GM18511 (cell line): Measurements from ENCODE around the gene GPR171.

Experiments used
- ATAC-seq: cut with Tn5 transposase; IDR thresholded peaks from one replicate; pipeline ENCODE4 v1.9.1; 2021; ENCODE audit warnings: mild to moderate bottlenecking, moderate library complexity; ENCODE audit not compliant: unreplicated experiment

Gene GPR171

DNA sequence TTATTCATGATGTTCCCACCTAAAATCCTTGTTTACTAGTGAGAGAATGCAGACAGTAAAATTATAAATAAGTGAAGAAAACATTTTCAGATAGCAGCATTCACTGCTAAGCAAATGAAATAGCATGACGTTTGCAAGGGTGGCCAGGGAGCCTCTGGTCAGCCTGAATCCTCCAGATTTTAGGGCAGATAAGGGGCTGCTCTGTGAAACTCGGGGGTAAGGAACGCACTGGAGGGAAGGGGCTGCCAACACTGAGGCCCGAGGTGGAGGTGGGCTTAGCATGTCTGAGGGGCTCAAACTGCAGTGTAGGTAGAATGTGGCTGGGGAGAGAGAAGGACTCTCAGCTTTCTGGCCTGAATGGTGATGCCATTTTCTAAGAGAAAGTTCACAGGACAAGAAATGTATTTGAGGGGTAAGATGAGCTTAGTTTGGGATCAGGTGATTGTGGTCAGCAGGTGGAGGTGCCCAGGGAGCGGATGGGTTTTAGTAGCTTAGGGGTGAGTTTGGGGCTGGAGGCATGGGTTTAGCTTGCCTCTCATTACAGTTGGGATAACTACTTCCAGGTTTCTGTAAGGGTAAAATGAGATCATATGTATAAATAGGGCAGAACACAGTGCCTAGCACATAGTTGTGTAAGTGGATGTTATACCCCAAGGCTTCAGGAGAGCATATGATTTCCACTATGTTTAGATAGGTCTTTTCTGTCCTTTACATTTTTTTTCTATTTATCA, 20.5 kb downstream of the GPR171 start:
- ATAC-seq = no peak

DNA sequence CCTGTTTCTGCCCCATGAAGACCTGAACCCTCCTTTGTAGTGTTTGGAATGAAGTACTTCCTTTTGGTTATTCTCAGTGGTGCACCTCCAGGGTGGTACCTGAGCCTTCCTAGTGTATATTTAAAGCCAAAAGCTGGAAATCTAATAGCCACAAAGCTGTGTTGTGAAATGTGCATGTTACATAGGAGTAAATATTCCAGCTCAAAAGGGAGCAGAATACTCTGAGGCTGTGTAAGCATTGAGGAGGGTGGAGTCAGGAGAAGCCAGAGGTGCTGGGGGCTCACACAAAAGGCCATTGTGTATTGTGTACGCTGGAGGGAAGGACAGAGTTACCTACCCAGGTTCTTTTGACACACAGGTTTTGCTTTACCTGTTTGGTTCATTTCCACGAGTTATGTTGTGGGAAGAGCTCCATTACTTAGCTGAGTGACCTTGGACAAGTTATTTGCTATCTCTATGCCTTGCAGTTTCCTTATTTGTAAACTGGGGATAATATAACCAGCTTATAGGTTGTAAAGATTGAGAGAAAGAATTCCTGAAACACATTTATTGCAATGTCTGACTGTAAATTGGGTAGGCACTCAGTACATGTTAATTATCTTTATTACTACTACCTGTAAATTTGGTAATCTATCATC, 24.7 kb downstream of the GPR171 start:
- ATAC-seq = no peak

GRCh38 chr3:151175952-151176351, 27.1 kb downstream of the GPR171 start:
- ATAC-seq = no peak

DNA sequence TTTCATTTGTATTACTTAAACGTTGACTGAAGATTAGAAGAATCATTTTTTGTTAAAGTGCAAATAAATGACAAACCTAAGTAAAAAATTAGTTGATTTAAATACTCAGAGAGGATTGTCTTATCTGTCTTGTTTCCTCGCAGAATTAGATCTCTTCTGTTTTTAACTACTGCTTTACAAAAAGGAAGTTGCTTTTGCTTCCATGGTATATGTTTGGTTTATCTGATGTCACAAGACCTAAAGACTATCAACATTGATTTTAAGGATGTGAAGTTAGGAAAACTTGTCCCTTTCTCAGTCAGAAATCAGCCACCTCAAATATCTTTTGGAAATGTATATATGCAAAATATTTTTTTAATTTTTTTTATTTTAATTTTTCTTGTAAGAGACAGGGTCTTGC, 28.7 kb downstream of the GPR171 start:
- ATAC-seq = no peak

DNA sequence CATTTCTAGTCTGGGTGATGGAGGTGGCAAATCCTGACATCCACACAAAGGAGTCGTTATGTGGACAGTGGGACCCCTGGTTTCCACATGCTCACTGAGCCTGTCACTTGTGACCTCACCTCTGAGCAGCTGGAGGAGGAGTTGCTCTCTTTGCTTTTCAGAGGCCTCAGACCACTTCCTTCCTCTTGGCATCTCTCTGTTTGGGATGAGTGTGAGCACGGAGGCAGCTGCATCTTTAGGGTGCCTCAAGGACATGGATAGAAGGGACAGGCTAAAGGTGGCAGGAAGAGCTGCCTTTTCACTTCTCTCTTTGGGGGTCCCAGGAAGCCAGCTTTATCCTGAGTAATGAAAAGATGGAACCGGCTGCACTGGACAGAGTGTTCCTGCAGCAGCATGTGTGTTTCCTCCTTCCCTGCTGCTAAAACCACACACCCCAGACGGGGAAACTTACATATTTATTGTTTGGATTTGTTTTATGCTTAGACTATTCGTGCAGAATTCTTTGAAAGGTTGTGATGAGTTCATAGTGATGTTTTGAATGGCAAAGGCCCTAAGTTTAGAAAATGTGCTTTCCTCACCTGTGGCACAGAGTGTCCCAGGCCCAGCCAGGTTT, 31.8 kb downstream of the GPR171 start:
- peak; percentile 57 for ATAC-seq

DNA sequence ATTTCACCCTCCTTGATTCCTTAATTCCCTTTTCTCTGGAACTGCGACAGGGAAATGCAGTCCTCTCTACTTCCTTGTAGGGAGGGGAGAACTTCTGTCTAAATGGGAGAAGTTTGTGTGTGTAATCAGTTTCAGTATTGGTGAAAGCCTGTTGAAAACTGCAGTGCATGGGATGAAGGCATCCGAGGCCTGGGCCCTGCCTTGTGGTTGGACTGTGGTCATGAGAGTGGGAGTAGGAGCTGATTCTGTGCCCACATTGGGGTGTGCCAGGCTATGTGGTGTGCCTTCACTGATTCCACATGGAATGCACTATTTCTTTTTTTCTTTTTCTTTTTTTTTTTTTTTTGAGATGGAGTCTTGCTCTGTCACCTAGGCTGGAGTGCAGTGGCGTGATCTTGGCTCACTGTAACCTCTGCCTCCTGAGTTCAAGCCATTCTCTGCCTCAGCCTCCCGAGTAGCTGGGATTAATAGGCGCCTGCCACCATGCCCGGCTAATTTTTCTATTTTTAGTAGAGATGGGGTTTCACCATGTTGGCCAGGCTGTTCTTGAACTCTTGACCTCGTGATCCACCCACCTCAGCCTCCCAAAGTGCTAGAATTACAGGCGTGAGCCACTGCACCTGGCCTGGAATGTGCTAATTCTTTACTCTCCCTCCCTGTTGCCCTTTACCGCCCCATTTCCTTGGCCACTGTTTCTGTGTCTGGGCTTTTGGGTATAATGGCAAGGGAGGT, 32.9 kb downstream of the GPR171 start:
- ATAC-seq = peak; percentile 48

- peak; percentile 63 for ATAC-seq
Measured at GRCh38 chr3:151169262-151169947, 33.6 kb downstream of the GPR171 start.

- ATAC-seq = no peak
Measured at GRCh38 chr3:151168269-151169094, 34.5 kb downstream of the GPR171 start.

GRCh38 chr3:151166161-151166560, 36.9 kb downstream of the GPR171 start:
- no peak for ATAC-seq

GRCh38 chr3:151165226-151165625, 37.8 kb downstream of the GPR171 start:
- no peak for ATAC-seq

GRCh38 chr3:151159806-151160205, 43.2 kb downstream of the GPR171 start:
- no peak for ATAC-seq

- peak; percentile 89 for ATAC-seq
Measured at GRCh38 chr3:151156618-151157216, 46.3 kb downstream of the GPR171 start.

DNA sequence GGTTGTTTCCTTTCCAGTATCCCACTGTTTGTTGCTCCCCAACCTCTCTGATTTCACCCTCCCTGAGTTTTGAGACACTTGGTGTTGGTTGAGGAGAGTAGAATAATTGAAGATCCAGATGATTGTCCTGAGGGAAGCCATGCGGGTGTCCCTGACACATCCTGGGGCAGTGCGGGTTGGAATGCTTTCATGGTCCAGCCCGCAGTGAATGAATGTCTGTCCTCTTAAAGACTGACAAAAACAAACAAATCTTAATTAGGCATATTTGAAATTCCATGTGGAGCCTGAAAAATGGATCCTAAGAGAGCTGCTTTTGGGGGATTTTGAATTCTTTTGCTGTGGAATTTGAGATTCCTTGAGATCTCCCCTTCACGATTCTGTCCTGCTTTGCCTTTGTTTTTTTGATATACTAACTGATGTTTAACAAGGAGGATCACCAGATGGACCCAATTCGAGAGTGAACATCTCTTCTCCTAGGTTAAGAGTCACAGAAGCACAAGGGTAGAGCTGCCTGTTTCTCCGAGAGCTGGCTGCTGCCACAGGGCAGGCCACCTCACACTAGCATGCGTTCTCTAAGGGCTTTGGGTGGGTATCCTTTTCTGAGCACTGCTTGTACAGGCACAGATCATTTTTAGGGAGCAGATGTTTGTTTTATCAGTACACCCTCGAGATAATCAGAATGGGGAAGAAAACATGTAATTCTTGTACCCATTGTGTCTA, 47.4 kb downstream of the GPR171 start:
- ATAC-seq = no peak

DNA sequence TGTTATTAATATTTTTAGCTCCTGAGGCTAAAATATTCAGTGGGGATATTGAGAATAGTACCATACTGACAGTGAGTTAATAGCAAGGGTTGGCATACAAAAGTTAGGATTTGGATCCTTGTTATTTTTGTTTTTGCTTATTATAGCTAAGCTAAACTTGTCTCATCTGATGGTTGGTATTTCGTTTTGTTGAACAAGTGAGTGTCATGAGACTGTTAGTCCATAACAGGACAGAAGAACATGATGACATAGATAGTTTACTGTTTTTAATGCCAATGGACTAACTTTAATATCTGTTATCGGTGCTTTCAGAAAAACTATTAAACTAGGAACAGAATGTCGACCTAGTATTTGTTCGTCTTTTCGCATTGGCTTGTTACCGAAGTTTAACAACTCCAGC, 48.5 kb downstream of the GPR171 start:
- ATAC-seq = no peak

- no peak for ATAC-seq
Measured at GRCh38 chr3:151152455-151153079, 50.4 kb downstream of the GPR171 start.
